WTC11 (cell line): ENCODE data around the gene NDUFB10. TPM values are rescaled to one million over a fixed set of nuclear protein-coding genes. Genes with fewer than 3 reads are reported as not detected.

Experiments used
- ARID4B ChIP-seq: sonication (generic); formaldehyde crosslinking; IDR thresholded peaks from 2 replicates; pipeline ENCODE4 v1.8.0; 2023; ENCODE audit warnings: missing genetic modification reagents, mild to moderate bottlenecking, borderline replicate concordance
- CDX4 ChIP-seq: fragments of 250-450 bp; sonication (Bioruptor Pico); IDR thresholded peaks from 2 replicates; pipeline ENCODE4 v1.9.0; 2021; ENCODE audit warnings: moderate library complexity, mild to moderate bottlenecking, inconsistent platforms, borderline replicate concordance
- CTCF ChIP-seq: fragments of 200-600 bp; IDR thresholded peaks from 2 replicates; pipeline ENCODE4 v1.8.0; 2022; ENCODE audit warnings: antibody characterized with exemption
- E2F4 ChIP-seq: sonication (generic); formaldehyde crosslinking; IDR thresholded peaks from 2 replicates; pipeline ENCODE4 v1.8.1; 2022; ENCODE audit warnings: low read depth, mild to moderate bottlenecking, moderate library complexity, missing genetic modification reagents, borderline replicate concordance
- ETV6 ChIP-seq: sonication (generic); formaldehyde crosslinking; IDR thresholded peaks from 2 replicates; pipeline ENCODE4 v1.8.1; 2022; ENCODE audit warnings: mild to moderate bottlenecking, missing genetic modification reagents
- FOXJ3 ChIP-seq: sonication (generic); formaldehyde crosslinking; IDR thresholded peaks from 2 replicates; pipeline ENCODE4 v1.9.0; 2021; ENCODE audit warnings: missing genetic modification reagents, mild to moderate bottlenecking, borderline replicate concordance
- GRHL2 ChIP-seq: fragments of 250-450 bp; sonication (Bioruptor Pico); IDR thresholded peaks from 2 replicates; pipeline ENCODE4 v1.8.0; 2022; ENCODE audit warnings: mild to moderate bottlenecking, moderate library complexity; ENCODE audit not compliant: insufficient replicate concordance, severe bottlenecking
- MAX ChIP-seq: sonication (generic); formaldehyde crosslinking; IDR thresholded peaks from 2 replicates; pipeline ENCODE4 v1.8.0; 2022; ENCODE audit warnings: mild to moderate bottlenecking, missing genetic modification reagents
- NFATC4 ChIP-seq: fragments of 250-450 bp; sonication (Bioruptor Pico); IDR thresholded peaks from 2 replicates; pipeline ENCODE4 v1.9.0; 2021; ENCODE audit warnings: mild to moderate bottlenecking
- NR3C1 ChIP-seq: sonication (generic); formaldehyde crosslinking; conservative IDR thresholded peaks from 2 replicates; pipeline ENCODE4 v1.8.1; 2023; ENCODE audit warnings: low read depth, mild to moderate bottlenecking, missing genetic modification reagents
- SP1 ChIP-seq: sonication (generic); formaldehyde crosslinking; conservative IDR thresholded peaks from 2 replicates; pipeline ENCODE4 v1.8.1; 2022; ENCODE audit warnings: missing genetic modification reagents
- STAT6 ChIP-seq: sonication (generic); formaldehyde crosslinking; conservative IDR thresholded peaks from 2 replicates; pipeline ENCODE4 v1.8.1; 2023; ENCODE audit warnings: mild to moderate bottlenecking, low read depth, missing genetic modification reagents, moderate library complexity
- TEAD4 ChIP-seq: sonication (generic); formaldehyde crosslinking; IDR thresholded peaks from 2 replicates; pipeline ENCODE4 v1.8.0; 2022; ENCODE audit warnings: mild to moderate bottlenecking, missing genetic modification reagents
- ZNF121 ChIP-seq: sonication (generic); formaldehyde crosslinking; IDR thresholded peaks from 2 replicates; pipeline ENCODE4 v1.8.0; 2023; ENCODE audit warnings: missing genetic modification reagents
- ZNF138 ChIP-seq: sonication (generic); formaldehyde crosslinking; conservative IDR thresholded peaks from 2 replicates; pipeline ENCODE4 v1.8.1; 2022; ENCODE audit warnings: mild to moderate bottlenecking, moderate library complexity, missing genetic modification reagents
- ZNF423 ChIP-seq: fragments of 250-450 bp; sonication (Bioruptor Pico); IDR thresholded peaks from 2 replicates; pipeline ENCODE4 v2.1.2; 2022; ENCODE audit warnings: mild to moderate bottlenecking, moderate library complexity
- total RNA-seq: library from RNA; stranded (reverse); gene quantifications from 3 replicates; pipeline ENCODE4 v1.2.3, GENCODE V29; 2021
- TF ChIP-seq, protein P1 (sequence below): sonication (generic); formaldehyde crosslinking; IDR thresholded peaks from 2 replicates; pipeline ENCODE4 v1.8.1; 2022; ENCODE audit warnings: mild to moderate bottlenecking, moderate library complexity, missing genetic modification reagents
- TF ChIP-seq, protein P2 (sequence below): fragments of 250-450 bp; sonication (Bioruptor Pico); IDR thresholded peaks from 2 replicates; pipeline ENCODE4 v1.9.0; 2021; ENCODE audit warnings: mild to moderate bottlenecking, borderline replicate concordance
- TF ChIP-seq, protein P3 (sequence below): fragments of 250-450 bp; sonication (Bioruptor Pico); IDR thresholded peaks from 2 replicates; pipeline ENCODE4 v1.8.0; 2021; ENCODE audit warnings: mild to moderate bottlenecking

Gene NDUFB10
- total RNA-seq, 1 experiment from 2014 or later = 228 TPM

DNA sequence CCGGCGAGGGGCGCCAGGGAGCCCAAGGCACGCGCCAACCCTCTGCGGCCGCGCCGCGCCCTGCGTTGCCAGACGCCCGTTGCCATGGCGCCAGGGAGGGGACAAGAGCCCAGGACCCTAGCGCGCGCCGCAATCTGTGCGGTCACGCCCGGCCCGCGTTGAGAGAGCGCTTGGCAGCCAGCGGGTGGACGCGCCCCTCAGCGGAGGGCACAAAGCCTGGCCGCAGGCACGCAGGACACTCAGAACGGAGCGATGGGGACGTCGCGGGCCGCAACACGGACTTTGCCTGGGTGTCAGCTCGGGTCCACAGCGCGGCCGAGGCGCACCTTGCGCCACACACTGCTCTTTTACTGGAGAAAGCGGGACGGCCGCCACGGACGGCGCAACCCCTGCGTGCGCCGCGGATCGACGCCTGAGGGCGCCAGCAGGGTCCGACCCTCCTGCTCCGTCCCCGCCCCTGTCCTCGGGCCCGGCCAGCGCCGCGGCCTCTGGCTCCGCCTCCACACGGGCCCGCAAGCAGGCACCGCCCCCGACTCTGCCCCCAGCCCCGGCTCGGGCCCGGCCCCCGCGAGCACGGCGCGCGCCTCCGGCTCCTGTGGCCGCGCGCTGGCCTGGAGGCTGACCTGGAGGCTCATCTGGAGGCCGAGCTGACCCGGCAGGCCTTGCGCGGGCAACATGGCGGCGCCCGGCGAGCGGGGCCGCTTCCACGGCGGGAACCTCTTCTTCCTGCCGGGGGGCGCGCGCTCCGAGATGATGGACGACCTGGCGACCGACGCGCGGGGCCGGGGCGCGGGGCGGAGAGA, 24.4 kb downstream of the NDUFB10 start, which contains the start of gene GFER (continued):
- TF ChIP-seq ZNF423 (CRISPR knock-in tag) (peak; percentile 11; the same call in 1 of the 2 replicates), ARID4B (peak; percentile 45), CDX4 (CRISPR knock-in tag) (no peak; the same call in 1 of the 2 replicates), E2F4 (CRISPR knock-in tag) (peak; percentile 81), ZNF121 (CRISPR knock-in tag) (no peak), CTCF (no peak), TEAD4 (CRISPR knock-in tag) (no peak), ZNF138 (CRISPR knock-in tag) (no peak), NR3C1 (CRISPR knock-in tag) (no peak), FOXJ3 (CRISPR knock-in tag) (no peak), SP1 (CRISPR knock-in tag) (peak; percentile 85), STAT6 (no peak), GRHL2 (CRISPR knock-in tag) (no peak), NFATC4 (CRISPR knock-in tag) (peak; percentile 60; the same call in 1 of the 2 replicates), ETV6 (CRISPR knock-in tag) (0 out of 2 replicates have a peak, but pooled peaks have one; percentile 20), MAX (peak; percentile 83)
- TF ChIP-seq, protein P1, sequence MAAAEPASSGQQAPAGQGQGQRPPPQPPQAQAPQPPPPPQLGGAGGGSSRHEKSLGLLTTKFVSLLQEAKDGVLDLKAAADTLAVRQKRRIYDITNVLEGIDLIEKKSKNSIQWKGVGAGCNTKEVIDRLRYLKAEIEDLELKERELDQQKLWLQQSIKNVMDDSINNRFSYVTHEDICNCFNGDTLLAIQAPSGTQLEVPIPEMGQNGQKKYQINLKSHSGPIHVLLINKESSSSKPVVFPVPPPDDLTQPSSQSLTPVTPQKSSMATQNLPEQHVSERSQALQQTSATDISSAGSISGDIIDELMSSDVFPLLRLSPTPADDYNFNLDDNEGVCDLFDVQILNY = peak; percentile 84
- TF ChIP-seq, protein P2, sequence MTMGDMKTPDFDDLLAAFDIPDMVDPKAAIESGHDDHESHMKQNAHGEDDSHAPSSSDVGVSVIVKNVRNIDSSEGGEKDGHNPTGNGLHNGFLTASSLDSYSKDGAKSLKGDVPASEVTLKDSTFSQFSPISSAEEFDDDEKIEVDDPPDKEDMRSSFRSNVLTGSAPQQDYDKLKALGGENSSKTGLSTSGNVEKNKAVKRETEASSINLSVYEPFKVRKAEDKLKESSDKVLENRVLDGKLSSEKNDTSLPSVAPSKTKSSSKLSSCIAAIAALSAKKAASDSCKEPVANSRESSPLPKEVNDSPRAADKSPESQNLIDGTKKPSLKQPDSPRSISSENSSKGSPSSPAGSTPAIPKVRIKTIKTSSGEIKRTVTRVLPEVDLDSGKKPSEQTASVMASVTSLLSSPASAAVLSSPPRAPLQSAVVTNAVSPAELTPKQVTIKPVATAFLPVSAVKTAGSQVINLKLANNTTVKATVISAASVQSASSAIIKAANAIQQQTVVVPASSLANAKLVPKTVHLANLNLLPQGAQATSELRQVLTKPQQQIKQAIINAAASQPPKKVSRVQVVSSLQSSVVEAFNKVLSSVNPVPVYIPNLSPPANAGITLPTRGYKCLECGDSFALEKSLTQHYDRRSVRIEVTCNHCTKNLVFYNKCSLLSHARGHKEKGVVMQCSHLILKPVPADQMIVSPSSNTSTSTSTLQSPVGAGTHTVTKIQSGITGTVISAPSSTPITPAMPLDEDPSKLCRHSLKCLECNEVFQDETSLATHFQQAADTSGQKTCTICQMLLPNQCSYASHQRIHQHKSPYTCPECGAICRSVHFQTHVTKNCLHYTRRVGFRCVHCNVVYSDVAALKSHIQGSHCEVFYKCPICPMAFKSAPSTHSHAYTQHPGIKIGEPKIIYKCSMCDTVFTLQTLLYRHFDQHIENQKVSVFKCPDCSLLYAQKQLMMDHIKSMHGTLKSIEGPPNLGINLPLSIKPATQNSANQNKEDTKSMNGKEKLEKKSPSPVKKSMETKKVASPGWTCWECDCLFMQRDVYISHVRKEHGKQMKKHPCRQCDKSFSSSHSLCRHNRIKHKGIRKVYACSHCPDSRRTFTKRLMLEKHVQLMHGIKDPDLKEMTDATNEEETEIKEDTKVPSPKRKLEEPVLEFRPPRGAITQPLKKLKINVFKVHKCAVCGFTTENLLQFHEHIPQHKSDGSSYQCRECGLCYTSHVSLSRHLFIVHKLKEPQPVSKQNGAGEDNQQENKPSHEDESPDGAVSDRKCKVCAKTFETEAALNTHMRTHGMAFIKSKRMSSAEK = 0 out of 2 replicates have a peak, but pooled peaks have one; percentile 62
- TF ChIP-seq, protein P3, sequence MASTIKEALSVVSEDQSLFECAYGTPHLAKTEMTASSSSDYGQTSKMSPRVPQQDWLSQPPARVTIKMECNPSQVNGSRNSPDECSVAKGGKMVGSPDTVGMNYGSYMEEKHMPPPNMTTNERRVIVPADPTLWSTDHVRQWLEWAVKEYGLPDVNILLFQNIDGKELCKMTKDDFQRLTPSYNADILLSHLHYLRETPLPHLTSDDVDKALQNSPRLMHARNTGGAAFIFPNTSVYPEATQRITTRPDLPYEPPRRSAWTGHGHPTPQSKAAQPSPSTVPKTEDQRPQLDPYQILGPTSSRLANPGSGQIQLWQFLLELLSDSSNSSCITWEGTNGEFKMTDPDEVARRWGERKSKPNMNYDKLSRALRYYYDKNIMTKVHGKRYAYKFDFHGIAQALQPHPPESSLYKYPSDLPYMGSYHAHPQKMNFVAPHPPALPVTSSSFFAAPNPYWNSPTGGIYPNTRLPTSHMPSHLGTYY (CRISPR knock-in tag) = no peak
